Measurements from ENCODE around the gene CEP76. TPM values are rescaled to one million over a fixed set of nuclear protein-coding genes. Genes with fewer than 3 reads are reported as not detected.
"Not testable (repeated sequence)": the region's sequence is repeated elsewhere in the genome, so short reads cannot be mapped to it uniquely, and the experiment has no call there.

The CEP76 gene
- total RNA-seq, 1 experiment from 2014 or later: 13.5 TPM

GRCh38 chr18:12627199-12627598 is 75.3 kb downstream of the CEP76 start:
- H3K4me2 ChIP-seq (ENCODE audit: low read length); intact Hi-C loops (cut with micrococcal nuclease); ATAC-seq; H2AFZ ChIP-seq (ENCODE audit: low read depth, low read length, poor library complexity, severe bottlenecking); POLR2A ChIA-PET; H3K27me3 ChIP-seq (ENCODE audit: insufficient read depth, low read length); H3K79me2 ChIP-seq (ENCODE audit: insufficient read depth, low read length); BruUV-seq (replicated peaks); CTCF ChIA-PET; H3K27ac ChIP-seq (ENCODE audit: low read depth, low read length); H3K9me2 ChIP-seq (ENCODE audit: insufficient read depth); H3K9me3 ChIP-seq (ENCODE audit: control insufficient read depth in 1 of 2, insufficient read depth in 1 of 2, low read depth in 1 of 2, low read length in 2 of 2); RAD21 ChIA-PET (ENCODE audit: low non-redundant PET in 1 of 2, low total read pairs in 2 of 2, uncharacterized antibody in 2 of 2, unreplicated experiment in 2 of 2); DNase-seq (ENCODE audit: low read depth, low spot score); H3K9ac ChIP-seq (ENCODE audit: low read length); H3K36me3 ChIP-seq (ENCODE audit: control insufficient read depth in 1 of 2, insufficient read depth in 2 of 2, low read length in 2 of 2); H4K20me1 ChIP-seq (ENCODE audit: insufficient read depth); H3K4me1 ChIP-seq (ENCODE audit: control insufficient read depth in 1 of 2, insufficient read depth in 2 of 2, low read length in 2 of 2); H3K4me3 ChIP-seq (replicated peaks in 1 of 2; ENCODE audit: low read depth in 1 of 2, low read length in 2 of 2): not testable (repeated sequence)

- ChIA-PET POLR2A (no interaction called here), RAD21 (ENCODE audit: low non-redundant PET in 1 of 2, low total read pairs in 2 of 2, uncharacterized antibody in 2 of 2, unreplicated experiment in 2 of 2) (no interaction called here), CTCF (no interaction called here)
- H2AFZ ChIP-seq (ENCODE audit: low read depth, low read length, poor library complexity, severe bottlenecking): no peak overlapping the region
- H3K9ac ChIP-seq (ENCODE audit: low read length): no peak overlapping the region
- H3K27ac ChIP-seq (ENCODE audit: low read depth, low read length): no peak overlapping the region
- H3K4me1 ChIP-seq (ENCODE audit: control insufficient read depth in 1 of 2, insufficient read depth in 2 of 2, low read length in 2 of 2): 0 out of 4 replicates have a peak, but pooled peaks cover 0 to 6% of the 10 kb centered on the region in 2 experiments
- no peak overlapping the region for H3K4me2 ChIP-seq (ENCODE audit: low read length)
- BruUV-seq (replicated peaks): no TSS peak
- intact Hi-C loops (cut with micrococcal nuclease): no loop called here
- ATAC-seq (no peak), DNase-seq (ENCODE audit: low read depth, low spot score) (no peak)
- H3K36me3 ChIP-seq (ENCODE audit: control insufficient read depth in 1 of 2, insufficient read depth in 2 of 2, low read length in 2 of 2): no peaks in the 10 kb centered on the region
- no peak overlapping the region for H3K4me3 ChIP-seq (replicated peaks in 1 of 2; ENCODE audit: low read depth in 1 of 2, low read length in 2 of 2)
- H3K9me3 ChIP-seq (ENCODE audit: control insufficient read depth in 1 of 2, insufficient read depth in 1 of 2, low read depth in 1 of 2, low read length in 2 of 2): no peaks in the 10 kb centered on the region
- H3K27me3 ChIP-seq (ENCODE audit: insufficient read depth, low read length): no peaks in the 10 kb centered on the region
- H4K20me1 ChIP-seq (ENCODE audit: insufficient read depth): no peaks in the 10 kb centered on the region
- H3K9me2 ChIP-seq (ENCODE audit: insufficient read depth): no peaks in the 10 kb centered on the region
- no peaks in the 10 kb centered on the region for H3K79me2 ChIP-seq (ENCODE audit: insufficient read depth, low read length)
- no peak for TF ChIP-seq ELF1 (IDR thresholded peaks at IDR 0.05; ENCODE audit: borderline replicate concordance, low read depth)
- no peak for TF ChIP-seq SRF (IDR thresholded peaks at IDR 0.05; ENCODE audit: low read depth)
- TF ChIP-seq EGR1 (IDR thresholded peaks at IDR 0.05; ENCODE audit: low read depth): no peak
- TF ChIP-seq CTCF (IDR thresholded peaks at IDR 0.05 in 2 of 3, conservative IDR thresholded peaks at IDR 0.05 in 1 of 3; ENCODE audit: borderline replicate concordance in 1 of 3, insufficient read depth in 1 of 3, low read depth in 2 of 3, low read length in 2 of 3): no peak
- TF ChIP-seq ATF3 (IDR thresholded peaks at IDR 0.05): no peak
- TF ChIP-seq REST (IDR thresholded peaks at IDR 0.05; ENCODE audit: low read depth): no peak
- TF ChIP-seq CEBPB (IDR thresholded peaks at IDR 0.05; ENCODE audit: low read depth): no peak
- no peak for TF ChIP-seq RAD21 (IDR thresholded peaks at IDR 0.05; ENCODE audit: low read depth)
- no peak for TF ChIP-seq ZNF274 (IDR thresholded peaks at IDR 0.05; ENCODE audit: low read depth, low read length)
- TF ChIP-seq MAX (IDR thresholded peaks at IDR 0.05): no peak
- TF ChIP-seq ZFX (IDR thresholded peaks at IDR 0.05): no peak
- no peak for TF ChIP-seq SP1 (IDR thresholded peaks at IDR 0.05; ENCODE audit: low read depth)
- TF ChIP-seq TCF7L2 (IDR thresholded peaks at IDR 0.05; ENCODE audit: borderline replicate concordance, extremely low read depth, insufficient read depth, insufficient read length): no peak
- TF ChIP-seq EZH2 (IDR thresholded peaks at IDR 0.05): no peak
- no peak for TF ChIP-seq FOSL1 (IDR thresholded peaks at IDR 0.05; ENCODE audit: low read depth)
- TF ChIP-seq SIN3A (IDR thresholded peaks at IDR 0.05; ENCODE audit: low read depth): no peak
Measured at GRCh38 chr18:12625241-12625640, 77.3 kb downstream of the CEP76 start.
